Renal pelvis (tissue), 4 donors: ENCODE results near the gene IL21R. TPM values are rescaled to one million over a fixed set of nuclear protein-coding genes. Genes with fewer than 3 reads are reported as not detected.
"Not testable (repeated sequence)": the region's sequence is repeated elsewhere in the genome, so short reads cannot be mapped to it uniquely, and the experiment has no call there.

Source experiments
- DNase-seq: peaks from one replicate; pipeline ENCODE4 v3.0.0-alpha.2; 2013
- polyA plus RNA-seq, 3 donors: library from polyadenylated mRNA; unstranded; fragments of 120-200 nt; gene quantifications; one replicate each; pipeline ENCODE4 v1.2.1, GENCODE V29; 2013; ENCODE audit not compliant: insufficient read length in 3 of 3

The IL21R gene
- polyA plus RNA-seq, 3 donors, result 0.20 to 0.37 (median 0.29) TPM

DNA sequence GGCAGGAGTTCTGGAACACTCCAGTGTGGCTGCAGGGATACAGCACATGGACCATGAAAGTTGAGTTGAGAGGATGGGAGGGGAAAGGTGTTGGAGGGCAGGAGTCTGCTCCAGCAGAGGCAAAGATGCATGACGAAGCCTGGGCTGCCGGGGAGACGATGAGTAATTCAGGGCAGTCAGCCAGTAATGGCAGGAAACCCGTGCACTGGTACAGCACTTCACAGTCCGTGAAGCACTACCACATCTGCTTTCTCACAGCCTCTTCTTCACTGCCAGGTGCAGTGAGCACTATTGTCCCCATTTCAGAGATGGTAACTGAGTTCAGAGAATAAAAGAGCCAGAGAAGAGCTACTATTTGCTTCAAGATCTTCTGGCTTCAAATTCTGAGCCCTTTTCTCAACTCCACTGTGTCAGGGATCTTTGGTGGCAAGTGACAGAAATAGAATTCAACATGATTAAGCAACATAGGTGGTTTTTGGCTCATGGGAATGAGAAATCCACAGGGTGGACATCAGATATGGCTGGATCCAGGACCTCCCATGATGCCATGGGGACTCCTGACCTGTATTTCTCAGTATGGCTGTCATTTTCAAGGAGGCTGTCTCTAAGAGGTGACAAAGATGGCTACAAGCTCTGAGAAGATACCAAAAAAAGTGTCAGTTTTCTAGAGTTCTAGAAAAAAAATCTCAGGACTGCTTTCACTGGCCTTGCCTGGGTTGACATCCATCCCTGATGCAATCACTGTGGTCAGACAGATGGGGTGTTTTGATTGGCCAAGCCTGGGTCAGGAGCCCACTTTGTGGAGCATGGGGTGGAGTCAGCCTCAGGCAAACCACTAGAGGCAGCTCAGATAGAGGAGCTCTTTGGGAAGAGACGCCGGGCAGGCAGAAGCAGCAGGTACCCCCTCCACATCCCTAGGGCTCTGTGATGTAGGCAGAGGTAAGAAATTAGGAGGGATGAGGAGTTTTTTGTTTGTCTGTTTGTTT lies 24.7 kb downstream of the IL21R start:
- DNase-seq, result no peak

- DNase-seq, result no peak
These were observed 25.6 kb downstream of the IL21R start for GRCh38 chr16:27427538-27427937.

DNA sequence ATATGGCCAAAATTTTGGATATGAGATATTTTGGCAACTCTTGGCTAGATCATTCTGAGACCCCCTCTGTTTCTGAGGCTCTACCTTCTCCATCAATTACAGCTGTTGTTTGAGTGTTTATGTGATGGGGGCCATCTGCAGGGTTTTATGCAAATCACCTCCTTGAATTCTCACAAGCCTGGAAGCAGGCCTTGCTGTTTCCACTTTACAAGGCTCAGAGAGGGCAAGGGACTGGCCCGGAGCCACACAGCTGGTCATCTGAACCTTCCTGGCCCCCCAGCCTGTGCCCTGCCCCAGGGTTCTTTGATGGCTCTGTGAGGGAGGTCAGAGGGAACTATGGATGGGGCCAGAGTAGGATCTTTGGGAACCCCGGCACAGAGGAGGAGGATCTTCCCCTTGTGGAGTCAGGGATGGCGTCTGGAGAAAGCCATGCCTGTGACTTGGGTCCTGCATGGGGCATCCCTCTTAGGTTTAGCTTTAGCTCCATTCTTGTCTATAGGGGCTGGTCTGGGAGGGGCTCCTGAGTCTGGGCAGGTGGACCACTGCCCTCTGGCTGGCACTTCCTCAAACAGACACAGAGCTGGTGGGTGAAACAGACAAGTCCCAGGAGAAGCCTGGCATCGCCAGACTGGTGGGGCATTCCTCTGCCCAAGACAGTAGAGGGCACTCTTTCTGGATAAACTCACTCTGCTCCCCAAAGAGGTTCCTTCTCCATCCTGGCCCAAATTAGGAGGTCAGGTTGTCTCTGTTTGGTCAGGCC lies 26.2 kb downstream of the IL21R start:
- no peak for DNase-seq

GRCh38 chr16:27429330-27429871 lies 27.4 kb downstream of the IL21R start:
- DNase-seq, result no peak

- DNase-seq, result no peak
These were observed 28.0 kb downstream of the IL21R start for GRCh38 chr16:27429981-27430441.

DNA sequence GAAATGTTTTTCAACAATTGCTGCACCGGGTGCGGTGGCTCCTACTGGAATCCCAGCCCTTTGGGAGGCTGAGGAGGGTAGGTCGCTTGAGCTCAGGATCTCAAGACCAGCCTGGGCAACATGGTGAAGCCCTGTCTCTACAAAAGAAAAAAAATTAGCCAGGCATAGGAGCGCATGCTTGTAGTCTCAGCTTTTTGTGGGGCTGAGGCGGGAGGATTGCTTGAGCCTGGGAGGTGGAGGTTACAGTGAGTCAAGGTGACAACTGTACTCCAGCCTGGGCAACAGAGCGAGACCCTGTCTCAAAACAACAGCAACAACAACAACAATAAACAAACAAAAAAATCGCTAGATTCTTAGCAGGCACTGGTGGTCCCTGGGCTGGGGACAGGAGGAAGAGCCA lies 28.5 kb downstream of the IL21R start:
- no peak for DNase-seq

DNA sequence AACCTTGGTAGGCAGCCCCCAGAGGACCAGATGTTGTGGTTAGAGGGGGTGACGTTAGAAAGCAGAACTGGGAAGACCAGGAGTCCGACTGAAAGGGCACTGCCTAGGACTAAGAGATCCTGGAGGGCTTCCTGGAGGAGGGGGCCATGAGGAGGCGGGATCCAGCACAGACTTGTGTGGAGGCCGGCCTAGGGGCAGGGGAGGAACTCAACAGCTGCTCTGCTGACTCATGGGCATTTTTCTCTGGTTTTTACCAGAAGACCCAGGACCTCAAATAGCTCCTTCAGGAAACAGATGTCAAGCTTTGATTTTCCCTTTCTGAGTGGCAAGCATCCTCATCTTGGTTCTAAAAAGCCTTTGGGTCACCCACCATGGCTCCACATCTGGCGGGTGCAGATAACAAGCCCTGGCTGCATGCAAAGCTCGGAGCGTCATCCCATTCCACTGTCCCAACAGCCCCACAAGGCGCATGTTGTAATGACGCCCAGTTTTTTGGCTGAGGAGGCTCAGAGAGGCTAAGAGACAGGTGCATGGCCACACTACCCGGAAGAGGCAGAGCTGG lies 29.0 kb downstream of the IL21R start:
- no peak for DNase-seq

GRCh38 chr16:27431773-27432532 lies 30.0 kb downstream of the IL21R start:
- no peak for DNase-seq

GRCh38 chr16:27432558-27432957 lies 30.6 kb downstream of the IL21R start:
- no peak for DNase-seq

- DNase-seq, result not testable (repeated sequence)
These were observed 31.2 kb downstream of the IL21R start for GRCh38 chr16:27433191-27433590.

GRCh38 chr16:27433636-27434035 lies 31.7 kb downstream of the IL21R start:
- DNase-seq, result no peak

DNA sequence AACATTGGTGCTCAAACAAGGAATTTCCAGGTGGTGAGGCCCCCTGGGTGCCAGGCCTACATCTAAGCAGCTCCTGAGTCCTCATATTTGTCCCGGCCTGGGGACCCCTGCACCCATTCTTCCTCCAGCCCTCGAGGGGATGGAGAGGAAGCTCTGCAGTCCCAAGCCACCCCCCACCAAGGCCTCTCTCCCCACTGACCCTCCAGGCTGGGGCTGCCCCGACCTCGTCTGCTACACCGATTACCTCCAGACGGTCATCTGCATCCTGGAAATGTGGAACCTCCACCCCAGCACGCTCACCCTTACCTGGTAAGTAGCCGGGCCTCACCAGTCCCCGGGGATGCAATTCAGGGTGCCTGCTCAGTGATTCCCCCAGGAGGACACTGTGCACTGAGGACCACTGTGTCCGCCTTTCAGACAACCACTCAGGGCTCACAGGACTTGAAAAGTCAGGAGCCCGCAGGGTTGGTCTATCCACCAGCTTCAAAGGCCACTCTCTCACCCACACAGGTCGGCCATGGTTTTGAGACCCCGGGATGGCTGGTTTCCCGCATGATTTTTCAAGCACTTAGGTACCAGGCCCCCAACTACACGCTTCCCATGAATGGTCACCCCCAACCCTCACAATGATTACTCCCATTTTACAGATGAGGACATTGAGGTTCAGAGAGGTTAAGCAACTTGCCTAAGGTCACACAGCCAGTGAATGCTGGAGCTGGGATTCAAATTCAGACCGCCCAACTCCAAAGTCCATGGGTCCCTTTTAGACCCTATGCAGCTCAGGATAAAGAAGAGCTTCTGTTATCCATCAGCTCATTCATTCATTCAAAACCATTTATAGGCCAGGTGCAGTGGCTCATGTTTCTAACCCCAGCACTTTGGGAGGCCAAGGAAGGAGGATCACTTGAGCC lies 32.4 kb downstream of the IL21R start:
- no peak for DNase-seq

- DNase-seq, result not testable (repeated sequence)
These were observed 33.2 kb downstream of the IL21R start for GRCh38 chr16:27435146-27435545.

GRCh38 chr16:27436065-27436464 lies 34.1 kb downstream of the IL21R start:
- DNase-seq, result no peak

- DNase-seq, result no peak
These were observed 35.1 kb downstream of the IL21R start for GRCh38 chr16:27436921-27437650.

GRCh38 chr16:27437946-27438345 lies 36.0 kb downstream of the IL21R start:
- DNase-seq, result no peak

GRCh38 chr16:27439271-27440018 lies 37.5 kb downstream of the IL21R start:
- no peak for DNase-seq

GRCh38 chr16:27441276-27441675 lies 39.3 kb downstream of the IL21R start:
- DNase-seq, result no peak

DNA sequence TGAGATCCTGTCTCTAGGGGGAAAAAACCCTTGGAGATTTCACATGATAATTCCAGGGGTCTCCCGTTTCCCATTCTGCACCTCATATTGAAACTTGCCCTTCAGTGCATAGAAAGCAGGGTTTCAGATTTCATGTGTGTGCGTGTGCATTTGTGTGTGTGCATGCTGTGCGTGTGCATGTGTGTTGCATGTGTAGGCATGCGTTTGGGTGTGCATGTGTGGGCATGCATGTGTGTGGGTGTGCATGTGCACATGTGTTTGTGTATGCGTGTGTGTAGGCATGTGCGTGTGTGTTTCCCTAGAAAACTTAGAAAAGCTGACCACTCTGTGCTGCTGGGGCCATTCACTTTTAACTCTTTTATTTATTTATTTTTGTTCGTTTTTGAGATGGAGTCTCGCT lies 40.0 kb downstream of the IL21R start:
- no peak for DNase-seq
